Mesenchymal stem cell (in vitro differentiated cells and primary cell): ENCODE data around the gene CYP46A1.
A peak's percentile ranks its signal among the peaks of the same experiment; 100 is the strongest.

ENCODE experiments used
- DNase-seq: peaks from one replicate; pipeline ENCODE4 v3.0.0-alpha.2; 2013
- H2AFZ ChIP-seq: one replicate; pipeline ENCODE4 v1.6.1; 2013; ENCODE audit warnings: low read depth, mild to moderate bottlenecking, control low read depth, inconsistent platforms, low read length, moderate library complexity
- H2AK5ac ChIP-seq: 2 replicates; pipeline ENCODE4 v1.6.1; 2013; ENCODE audit warnings: low read length, moderate library complexity, mild to moderate bottlenecking, inconsistent platforms; ENCODE audit not compliant: severe bottlenecking
- H2BK120ac ChIP-seq: one replicate; pipeline ENCODE4 v1.6.1; 2013; ENCODE audit warnings: low read depth, mild to moderate bottlenecking, inconsistent platforms, low read length, moderate library complexity
- H2BK12ac ChIP-seq, 2 experiments: one replicate each; pipeline ENCODE4 v1.6.1; 2013; ENCODE audit warnings: inconsistent platforms in 2 of 2, low read length in 2 of 2, mild to moderate bottlenecking in 2 of 2, moderate library complexity in 2 of 2, control low read depth in 1 of 2
- H2BK15ac ChIP-seq: one replicate; pipeline ENCODE4 v1.6.1; 2013; ENCODE audit warnings: mild to moderate bottlenecking, low read depth, inconsistent platforms; ENCODE audit not compliant: poor library complexity, severe bottlenecking
- H2BK5ac ChIP-seq: 2 replicates; pipeline ENCODE4 v1.6.1; 2013; ENCODE audit warnings: low read depth, mild to moderate bottlenecking, low read length, control low read depth, inconsistent platforms; ENCODE audit not compliant: poor library complexity, severe bottlenecking
- H3K14ac ChIP-seq, 2 experiments: one replicate each; pipeline ENCODE4 v1.6.1; 2013; ENCODE audit warnings: inconsistent platforms in 2 of 2, low read length in 2 of 2, control low read depth in 1 of 2, mild to moderate bottlenecking in 1 of 2, moderate library complexity in 1 of 2
- H3K18ac ChIP-seq, 2 experiments: one replicate each; pipeline ENCODE4 v1.6.1; 2013; ENCODE audit warnings: inconsistent platforms in 2 of 2, low read length in 2 of 2, control low read depth in 1 of 2, low read depth in 1 of 2, mild to moderate bottlenecking in 1 of 2
- H3K23ac ChIP-seq, 2 experiments: one replicate each; pipeline ENCODE4 v1.6.1; 2013; ENCODE audit warnings: inconsistent platforms in 2 of 2, low read length in 2 of 2, mild to moderate bottlenecking in 2 of 2, moderate library complexity in 2 of 2, control low read depth in 1 of 2
- H3K27ac ChIP-seq: 2 replicates; pipeline ENCODE4 v1.5.1; 2013; ENCODE audit warnings: mild to moderate bottlenecking, moderate library complexity, low read length, control low read depth, inconsistent platforms; ENCODE audit not compliant: poor library complexity, severe bottlenecking
- H3K27me3 ChIP-seq, 2 experiments: 2 replicates each; pipeline versions ENCODE4 v1.6.1 to v1.7.0; 2013; ENCODE audit warnings: low read length in 2 of 2, mild to moderate bottlenecking in 2 of 2, moderate library complexity in 2 of 2, control low read depth in 1 of 2, inconsistent platforms in 1 of 2; ENCODE audit not compliant: control insufficient read depth in 1 of 2, insufficient read depth in 1 of 2
- H3K36me3 ChIP-seq, 2 experiments: 2 replicates each; pipeline versions ENCODE4 v1.6.1 to v1.7.0; 2013; ENCODE audit warnings: low read length in 2 of 2, control low read depth in 1 of 2, inconsistent platforms in 1 of 2, low read depth in 1 of 2, mild to moderate bottlenecking in 1 of 2; ENCODE audit not compliant: insufficient read depth in 2 of 2, control insufficient read depth in 1 of 2
- H3K4ac ChIP-seq, 2 experiments: one replicate each; pipeline ENCODE4 v1.6.1; 2013; ENCODE audit warnings: inconsistent platforms in 2 of 2, low read length in 2 of 2, mild to moderate bottlenecking in 2 of 2, moderate library complexity in 2 of 2, control low read depth in 1 of 2, low read depth in 1 of 2
- H3K4me1 ChIP-seq: 2 replicates; pipeline ENCODE4 v1.6.1; 2013; ENCODE audit warnings: low read depth, low read length, control low read depth; ENCODE audit not compliant: control insufficient read depth, insufficient read depth
- H3K4me2 ChIP-seq: 2 replicates; pipeline ENCODE4 v1.6.1; 2013; ENCODE audit warnings: low read length, mild to moderate bottlenecking, inconsistent platforms; ENCODE audit not compliant: poor library complexity, severe bottlenecking
- H3K4me3 ChIP-seq, 2 experiments: 2 replicates each; pipeline versions ENCODE4 v1.5.1 to v1.7.0; 2013; ENCODE audit warnings: low read length in 2 of 2, mild to moderate bottlenecking in 2 of 2, control low read depth in 1 of 2, low read depth in 1 of 2; ENCODE audit not compliant: insufficient read depth in 1 of 2
- H3K79me1 ChIP-seq: replicated peaks from 2 replicates; pipeline ENCODE4 v1.6.1; 2013; ENCODE audit warnings: mild to moderate bottlenecking, control low read depth, low read length, inconsistent platforms; ENCODE audit not compliant: poor library complexity, severe bottlenecking
- H3K9ac ChIP-seq: 2 replicates; pipeline ENCODE4 v1.7.0; 2013; ENCODE audit warnings: mild to moderate bottlenecking, low read length, moderate library complexity
- H3K9me3 ChIP-seq: 2 replicates; pipeline ENCODE4 v1.7.0; 2013; ENCODE audit warnings: mild to moderate bottlenecking, low read length; ENCODE audit not compliant: control insufficient read depth
- H4K8ac ChIP-seq: one replicate; pipeline ENCODE4 v1.6.1; 2013; ENCODE audit warnings: inconsistent platforms, mild to moderate bottlenecking, low read length, moderate library complexity
- H4K91ac ChIP-seq: one replicate; pipeline ENCODE4 v1.6.1; 2013; ENCODE audit warnings: mild to moderate bottlenecking, low read length, inconsistent platforms
- WGBS: methylation state at CpG from one replicate; pipeline ENCODE4 v1.1.7; 2013; ENCODE audit warnings: mixed read lengths; 5-methylcytosine and 5-hydroxymethylcytosine counted together

Gene CYP46A1

GRCh38 chr14:99674064-99674650 lies 9.9 kb upstream of the CYP46A1 start:
- Histone ChIP-seq H2BK15ac (no peak overlapping the region), H3K4ac (no peak overlapping the region), H2BK12ac (no peak overlapping the region), H3K27ac (no peak overlapping the region), H3K4me2 (no peak overlapping the region), H3K4me1 (no peaks in the 10 kb centered on the region), H3K4me3 (no peak overlapping the region), H2AFZ (no peak overlapping the region), H3K18ac (no peak overlapping the region), H3K9ac (no peak overlapping the region), H2AK5ac (no peak overlapping the region), H3K27me3 (peaks cover 4 to 7% of the 10 kb centered on the region in 2 experiments), H3K79me1 (no peaks in the 10 kb centered on the region), H3K14ac (no peak overlapping the region), H3K9me3 (peaks cover 22% of the 10 kb centered on the region), H4K8ac (no peak overlapping the region), H2BK5ac (no peak overlapping the region), H3K23ac (no peak overlapping the region), H2BK120ac (no peak overlapping the region), H4K91ac (no peak overlapping the region), H3K36me3 (peaks cover 0 to 5% of the 10 kb centered on the region in 2 experiments)
- 96% methylated on average over 9 of the region's 9 CpGs for WGBS
- DNase-seq, result no peak

- peaks cover 0 to 5% of the 10 kb centered on the region in 2 experiments for H3K36me3 ChIP-seq
- no peak overlapping the region for H2AFZ ChIP-seq
- H3K9ac ChIP-seq, result no peak overlapping the region
- H3K79me1 ChIP-seq, result no peaks in the 10 kb centered on the region
- H3K23ac ChIP-seq, result no peak overlapping the region
- no peak overlapping the region for H4K91ac ChIP-seq
- no peak for DNase-seq
- no peak overlapping the region for H4K8ac ChIP-seq
- H3K18ac ChIP-seq, result no peak overlapping the region
- H3K27me3 ChIP-seq, result peaks cover 4 to 7% of the 10 kb centered on the region in 2 experiments
- no peak overlapping the region for H3K4me3 ChIP-seq
- H2BK5ac ChIP-seq, result no peak overlapping the region
- H2BK12ac ChIP-seq, result no peak overlapping the region
- no peak overlapping the region for H3K4ac ChIP-seq
- peaks cover 29% of the 10 kb centered on the region for H3K9me3 ChIP-seq
- no peak overlapping the region for H3K14ac ChIP-seq
- 96% methylated on average over 60 of the region's 60 CpGs for WGBS
- H2BK120ac ChIP-seq, result no peak overlapping the region
- H3K4me1 ChIP-seq, result no peaks in the 10 kb centered on the region
- no peak overlapping the region for H2AK5ac ChIP-seq
- no peak overlapping the region for H3K27ac ChIP-seq
- peak overlapping the region; percentile 14 for H2BK15ac ChIP-seq
- H3K4me2 ChIP-seq, result no peak overlapping the region
These were observed 9.2 kb upstream of the CYP46A1 start for GRCh38 chr14:99674776-99675381.

GRCh38 chr14:99675382-99675835 lies 8.7 kb upstream of the CYP46A1 start:
- WGBS, result 96% methylated on average over 42 of the region's 42 CpGs
- H3K14ac ChIP-seq, result no peak overlapping the region

GRCh38 chr14:99675951-99676350 lies 8.1 kb upstream of the CYP46A1 start:
- Histone ChIP-seq H2AFZ (no peak overlapping the region), H4K91ac (no peak overlapping the region), H3K36me3 (peaks cover 0 to 5% of the 10 kb centered on the region in 2 experiments), H3K4ac (no peak overlapping the region), H3K23ac (no peak overlapping the region), H3K4me3 (no peak overlapping the region), H2BK5ac (no peak overlapping the region), H2BK120ac (no peak overlapping the region), H4K8ac (no peak overlapping the region), H2BK12ac (no peak overlapping the region), H3K27ac (no peak overlapping the region), H3K4me1 (no peaks in the 10 kb centered on the region), H2BK15ac (no peak overlapping the region), H3K14ac (no peak overlapping the region), H2AK5ac (no peak overlapping the region), H3K9ac (no peak overlapping the region), H3K9me3 (peaks cover 29% of the 10 kb centered on the region), H3K18ac (no peak overlapping the region), H3K27me3 (peaks cover 7 to 8% of the 10 kb centered on the region in 2 experiments), H3K79me1 (no peaks in the 10 kb centered on the region), H3K4me2 (no peak overlapping the region)
- no peak for DNase-seq
- 89% methylated on average over 10 of the region's 10 CpGs for WGBS

More at GRCh38 chr14:99675382-99675835, 8.7 kb upstream of the CYP46A1 start:
- peaks cover 4 to 7% of the 10 kb centered on the region in 2 experiments for H3K27me3 ChIP-seq
- no peak overlapping the region for H2BK120ac ChIP-seq
- H3K36me3 ChIP-seq, result peaks cover 0 to 5% of the 10 kb centered on the region in 2 experiments
- H3K23ac ChIP-seq, result no peak overlapping the region
- H4K8ac ChIP-seq, result no peak overlapping the region
- no peak overlapping the region for H2AFZ ChIP-seq
- DNase-seq, result no peak
- no peak overlapping the region for H3K9ac ChIP-seq
- H3K79me1 ChIP-seq, result no peaks in the 10 kb centered on the region
- no peak overlapping the region for H3K4me2 ChIP-seq
- no peak overlapping the region for H3K4ac ChIP-seq
- H3K27ac ChIP-seq, result no peak overlapping the region
- no peak overlapping the region for H2BK12ac ChIP-seq
- H2BK15ac ChIP-seq, result no peak overlapping the region
- no peak overlapping the region for H2BK5ac ChIP-seq
- H4K91ac ChIP-seq, result no peak overlapping the region
- no peak overlapping the region for H3K4me3 ChIP-seq
- peaks cover 29% of the 10 kb centered on the region for H3K9me3 ChIP-seq
- H3K18ac ChIP-seq, result no peak overlapping the region
- no peak overlapping the region for H2AK5ac ChIP-seq
- H3K4me1 ChIP-seq, result no peaks in the 10 kb centered on the region
